Hippocampal formation (tissue), 2 donors: ENCODE data around the gene SLIT3.
A peak's percentile ranks its signal among the peaks of the same experiment; 100 is the strongest.

Source experiments
- DNase-seq, 2 donors: peaks; one replicate each; lab custom pipeline; 2025; lab: John Stamatoyannopoulos, UW

The SLIT3 gene

DNA sequence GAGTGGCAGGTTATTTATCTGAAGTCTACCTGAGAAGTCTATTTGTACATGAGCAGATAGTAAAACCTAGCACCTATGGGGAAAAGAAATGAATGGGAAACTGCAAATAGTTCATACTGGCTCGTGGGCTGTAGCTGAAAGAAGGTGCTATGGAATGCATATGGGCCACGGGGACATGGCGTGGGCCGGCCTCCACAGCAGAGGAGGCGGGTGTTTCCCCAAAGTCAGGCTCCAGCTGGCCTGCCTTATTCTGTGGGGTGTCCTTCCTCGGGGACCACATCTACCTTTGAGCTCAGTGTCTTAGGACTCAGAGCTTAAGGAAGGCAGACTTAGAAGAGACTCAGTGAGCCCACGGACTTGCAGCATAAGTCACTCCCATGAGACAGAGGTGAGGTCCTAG is 371.3 kb downstream of the SLIT3 start:
- DNase-seq, result no peak

DNA sequence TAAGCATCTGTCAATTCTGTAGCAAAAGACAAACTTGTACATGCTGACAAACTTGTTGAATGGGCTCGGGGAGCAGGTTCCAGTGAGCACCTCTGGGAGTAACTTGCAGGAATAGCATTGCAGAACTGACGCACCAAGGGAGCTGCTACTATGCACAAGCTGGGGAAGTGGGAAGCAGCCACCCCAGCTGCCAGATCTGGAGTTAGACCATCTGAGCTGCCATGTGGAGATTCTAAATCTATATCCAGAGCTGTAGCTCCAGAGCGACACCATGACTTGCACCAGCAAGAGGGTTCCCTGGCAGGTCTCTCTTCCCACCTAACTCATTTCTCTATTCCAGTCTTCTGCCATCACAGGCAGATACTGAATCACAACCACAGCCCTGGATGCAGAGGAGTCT is 375.8 kb downstream of the SLIT3 start:
- peak in 1 of 2 donors; percentile 24 for DNase-seq

DNA sequence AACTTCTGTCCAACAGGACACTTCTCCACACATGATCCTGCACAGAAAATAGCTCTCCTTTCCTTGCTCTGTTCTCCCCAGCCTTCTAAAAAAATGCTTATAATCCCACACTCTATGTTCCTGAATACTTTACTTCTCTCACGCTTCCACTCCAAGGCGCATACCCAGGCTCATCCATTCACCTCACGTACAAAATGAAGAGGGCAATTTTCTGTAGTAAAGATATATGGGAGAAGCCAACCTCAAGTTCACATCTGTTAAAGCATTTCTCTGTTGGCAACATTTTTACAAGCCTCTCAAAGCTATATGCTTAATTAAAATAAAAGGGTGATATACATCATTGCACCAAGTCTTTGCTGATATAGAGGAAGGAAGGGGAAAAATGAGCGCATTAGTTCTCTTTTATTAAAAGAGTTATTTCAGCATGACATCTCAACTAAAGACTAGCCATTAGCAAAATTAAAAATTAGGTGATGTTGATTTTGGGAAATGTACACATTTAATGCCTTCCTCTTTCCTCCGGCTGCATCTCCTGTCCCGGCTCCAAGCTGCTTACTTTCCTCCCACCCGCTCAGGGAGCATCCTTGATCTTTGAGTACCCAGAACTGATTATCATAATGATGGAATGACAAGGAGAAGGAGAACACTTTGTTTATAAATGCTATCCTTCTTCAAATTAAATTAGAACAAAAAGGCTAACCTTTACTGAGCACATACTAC is 379.6 kb downstream of the SLIT3 start:
- no peak for DNase-seq

DNA sequence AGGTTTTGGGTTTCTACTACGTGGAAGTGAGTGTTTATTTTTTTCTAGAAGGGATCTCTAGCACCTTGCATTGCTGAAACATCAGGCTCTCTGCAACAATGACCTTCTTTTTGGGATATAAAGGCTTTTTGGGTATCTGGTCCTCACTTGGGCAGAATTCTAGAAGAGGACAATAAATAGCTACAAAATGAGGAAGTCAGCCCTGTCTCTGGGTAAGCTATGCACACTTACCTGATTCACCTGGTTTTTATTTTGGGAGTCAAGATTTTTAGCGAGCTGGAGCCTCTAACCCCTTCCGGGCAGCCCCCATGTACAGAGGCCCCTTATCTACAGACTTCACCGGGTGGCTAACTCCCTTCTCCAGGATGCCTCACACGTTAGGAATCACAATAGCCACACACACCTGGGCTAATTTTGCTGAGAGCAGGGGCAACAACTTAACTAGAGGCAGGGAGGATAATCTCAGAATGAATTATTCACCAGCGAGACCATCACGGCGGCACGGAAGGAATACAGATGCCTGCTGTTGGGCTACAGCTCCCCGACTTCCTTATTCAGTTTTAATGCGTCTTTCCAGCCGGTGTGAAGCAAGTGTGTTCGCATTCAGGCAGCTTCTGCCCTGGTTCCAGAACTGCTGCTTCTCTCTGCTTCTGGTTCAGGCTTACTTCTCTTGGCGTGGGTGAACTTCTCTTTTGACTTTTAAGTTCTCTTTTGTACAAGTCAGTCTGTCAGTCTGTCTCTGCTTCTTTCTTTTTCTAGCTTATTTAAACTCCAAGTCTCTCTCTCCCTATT is 380.7 kb downstream of the SLIT3 start:
- peak in 1 of 2 donors; percentile 17 for DNase-seq

DNA sequence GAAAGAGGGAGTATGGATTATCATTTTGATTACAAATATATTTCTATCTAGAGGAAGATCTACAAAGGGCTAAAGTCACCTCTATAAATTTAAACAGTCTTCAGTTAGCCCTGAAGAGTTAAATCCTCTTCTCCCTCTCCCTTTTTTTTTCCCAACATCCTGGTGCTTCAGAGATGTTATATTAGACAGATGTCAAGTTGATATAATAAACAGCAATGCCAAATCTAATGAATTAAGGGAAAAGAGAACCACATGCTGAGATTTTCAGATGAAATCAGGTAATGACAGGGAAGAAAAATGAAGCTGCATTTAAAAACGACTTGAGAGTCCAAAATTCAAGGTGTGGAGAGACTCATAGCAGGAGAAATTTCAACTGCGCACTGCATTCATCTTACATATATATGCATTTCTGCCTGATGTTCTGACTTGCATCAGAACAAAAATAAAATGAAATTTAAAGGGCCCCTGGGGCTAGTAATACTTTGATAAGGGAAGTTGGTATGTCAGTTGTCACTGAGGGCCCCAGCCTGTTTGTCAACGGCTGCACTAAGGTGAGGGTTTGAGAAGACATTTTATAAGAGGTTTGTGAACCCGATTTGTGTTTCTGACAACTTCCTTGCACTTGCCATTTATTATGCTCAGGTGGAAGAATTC is 382.9 kb downstream of the SLIT3 start:
- no peak for DNase-seq

DNA sequence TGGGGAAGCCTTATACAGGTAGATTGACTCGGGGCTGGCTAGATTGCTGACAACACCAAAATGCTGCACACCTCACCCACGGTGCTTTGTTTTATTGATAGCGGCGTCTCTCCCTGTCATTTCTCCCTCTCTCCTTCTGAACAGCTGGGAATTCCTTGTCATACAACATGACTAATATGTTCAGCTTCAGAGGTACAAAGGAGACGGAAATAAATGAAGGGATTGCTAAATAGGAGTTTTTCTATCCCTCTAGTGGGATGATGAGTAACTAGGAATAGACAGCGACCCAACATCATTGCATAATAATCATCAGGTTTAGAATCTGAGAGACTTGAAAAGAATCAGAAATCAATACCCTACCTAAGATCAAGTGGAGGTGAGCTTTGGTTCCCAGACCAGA is 384.1 kb downstream of the SLIT3 start:
- DNase-seq, result no peak

DNA sequence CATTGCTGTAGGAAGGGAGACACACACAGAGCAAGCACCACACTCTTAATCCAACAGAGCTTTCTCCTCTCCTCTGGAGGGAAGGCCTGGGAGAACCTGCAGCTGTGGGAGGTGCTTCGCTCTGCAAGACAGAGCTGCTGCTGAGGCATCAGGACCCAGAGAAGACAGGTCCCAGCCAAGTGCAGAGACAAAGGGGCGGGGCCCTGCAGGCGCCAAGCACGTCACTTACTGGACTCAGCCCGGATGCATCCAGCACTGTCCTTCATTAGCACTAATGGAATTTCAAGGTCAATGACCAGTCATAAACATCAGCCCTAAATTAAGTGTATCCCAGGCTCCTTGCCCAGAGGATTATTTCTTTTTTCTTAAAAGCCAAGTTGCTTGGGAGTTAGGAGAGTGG is 384.7 kb downstream of the SLIT3 start:
- no peak for DNase-seq

DNA sequence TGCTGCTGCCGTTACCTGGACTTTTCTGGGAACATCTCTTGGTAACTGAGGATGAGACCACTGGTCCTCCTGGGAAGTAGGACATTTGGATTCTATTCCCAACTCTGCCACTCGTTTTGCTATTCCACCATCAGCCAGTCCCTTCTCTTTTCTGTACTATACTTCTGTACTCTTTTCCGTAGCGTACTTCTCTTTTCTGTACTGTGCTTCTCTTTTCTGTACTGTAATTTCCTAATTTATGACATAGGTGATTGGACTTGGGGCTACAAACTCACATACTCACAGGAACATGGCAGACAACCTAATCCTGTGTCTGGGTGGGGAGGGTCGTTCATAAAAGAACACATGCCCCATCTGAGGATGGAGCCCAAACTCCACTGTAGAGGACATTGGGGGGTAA is 386.4 kb downstream of the SLIT3 start:
- no peak for DNase-seq

DNA sequence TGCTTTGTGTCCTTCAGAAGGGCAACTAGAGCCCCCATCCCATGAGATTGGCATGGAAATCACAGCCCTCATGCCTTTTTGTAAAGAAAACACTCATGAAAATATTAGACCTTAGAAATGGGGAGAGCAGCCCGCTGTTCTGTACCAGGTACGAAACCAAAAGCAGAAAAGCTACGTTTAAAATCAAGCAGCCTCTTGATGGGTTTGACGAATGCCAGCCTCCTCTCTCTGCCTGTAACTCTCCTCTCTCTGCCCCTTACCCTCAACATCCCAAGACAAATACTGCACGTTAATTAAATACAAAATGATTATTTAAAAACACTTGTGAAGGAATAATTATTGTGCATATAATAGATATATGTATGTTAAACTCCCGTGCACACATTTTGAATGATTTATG is 390.1 kb downstream of the SLIT3 start:
- DNase-seq, result no peak

DNA sequence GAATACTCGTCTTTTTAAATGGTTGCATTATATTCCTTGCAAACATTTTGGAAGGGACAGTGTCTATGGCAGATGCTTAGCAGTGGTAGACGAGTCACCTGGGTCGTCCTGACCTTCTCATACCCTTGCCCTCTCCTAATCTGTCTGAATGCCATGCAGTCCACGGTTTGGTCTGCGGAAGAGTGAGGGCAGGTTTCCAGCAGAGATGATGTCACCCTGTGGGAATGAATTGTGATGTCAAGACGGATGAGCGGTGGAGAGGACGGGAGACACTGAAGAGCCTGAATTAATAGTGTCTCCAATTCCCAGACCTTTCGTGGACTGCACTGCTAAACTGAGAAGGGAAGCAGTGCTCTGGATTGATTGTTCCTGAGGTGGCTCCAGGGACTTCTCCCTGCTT is 392.7 kb downstream of the SLIT3 start:
- DNase-seq, result no peak

DNA sequence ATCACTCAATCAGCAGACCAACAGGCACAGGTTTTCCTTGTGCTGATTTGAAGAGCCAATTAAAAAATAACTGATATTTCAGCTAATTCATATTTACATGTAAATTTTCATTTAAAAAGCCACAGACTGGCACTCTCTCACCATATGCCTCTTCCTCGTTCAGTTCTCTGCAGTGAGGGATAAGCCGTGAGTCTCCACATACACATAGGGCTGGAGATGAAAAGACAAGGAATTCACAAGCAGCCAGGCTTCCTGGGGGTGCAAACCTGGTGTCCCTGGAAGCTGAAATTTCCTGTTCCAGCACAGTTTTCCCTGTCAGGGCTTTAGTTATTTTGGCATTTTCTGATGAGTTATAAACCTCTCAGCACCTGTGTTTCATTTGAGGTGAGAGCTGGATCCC is 397.9 kb downstream of the SLIT3 start:
- no peak for DNase-seq

DNA sequence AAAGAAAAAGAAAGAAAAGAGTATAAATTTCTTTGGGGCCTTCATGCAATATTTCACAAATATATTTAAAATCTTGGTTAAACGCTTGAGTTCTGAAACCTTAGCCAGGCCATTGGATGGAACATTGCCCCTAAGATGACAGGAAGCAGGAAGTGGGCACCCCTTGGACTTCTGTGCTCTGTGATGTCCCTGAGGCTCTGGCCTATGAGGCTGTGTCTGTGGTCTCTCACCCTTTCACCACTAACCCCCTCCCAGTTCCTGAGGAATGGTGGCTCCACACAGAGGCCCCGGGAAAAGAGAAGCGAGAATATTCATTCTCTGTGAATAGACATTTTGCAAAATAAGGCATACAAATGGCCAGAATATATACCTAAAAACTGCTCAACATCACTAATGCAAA is 401.3 kb downstream of the SLIT3 start:
- DNase-seq, result no peak

DNA sequence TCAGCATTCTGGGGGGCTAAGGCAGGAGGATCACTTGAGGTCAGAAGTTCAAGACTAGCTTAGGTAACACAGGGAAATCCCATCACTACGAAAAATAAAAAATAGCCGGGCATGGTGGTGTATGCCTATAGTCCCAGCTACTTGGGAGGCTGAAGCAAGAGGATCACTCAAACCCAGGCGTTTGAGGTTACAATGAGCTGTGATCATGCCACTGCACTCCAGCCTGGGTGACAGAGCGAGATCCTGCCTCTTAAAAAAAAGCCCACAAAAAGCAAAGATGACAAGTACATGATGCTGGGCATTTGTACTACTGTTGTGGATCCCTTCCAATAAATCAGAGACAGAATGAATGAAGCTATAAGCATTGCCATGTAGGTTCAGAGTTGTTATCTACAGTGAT is 401.7 kb downstream of the SLIT3 start:
- no peak for DNase-seq

DNA sequence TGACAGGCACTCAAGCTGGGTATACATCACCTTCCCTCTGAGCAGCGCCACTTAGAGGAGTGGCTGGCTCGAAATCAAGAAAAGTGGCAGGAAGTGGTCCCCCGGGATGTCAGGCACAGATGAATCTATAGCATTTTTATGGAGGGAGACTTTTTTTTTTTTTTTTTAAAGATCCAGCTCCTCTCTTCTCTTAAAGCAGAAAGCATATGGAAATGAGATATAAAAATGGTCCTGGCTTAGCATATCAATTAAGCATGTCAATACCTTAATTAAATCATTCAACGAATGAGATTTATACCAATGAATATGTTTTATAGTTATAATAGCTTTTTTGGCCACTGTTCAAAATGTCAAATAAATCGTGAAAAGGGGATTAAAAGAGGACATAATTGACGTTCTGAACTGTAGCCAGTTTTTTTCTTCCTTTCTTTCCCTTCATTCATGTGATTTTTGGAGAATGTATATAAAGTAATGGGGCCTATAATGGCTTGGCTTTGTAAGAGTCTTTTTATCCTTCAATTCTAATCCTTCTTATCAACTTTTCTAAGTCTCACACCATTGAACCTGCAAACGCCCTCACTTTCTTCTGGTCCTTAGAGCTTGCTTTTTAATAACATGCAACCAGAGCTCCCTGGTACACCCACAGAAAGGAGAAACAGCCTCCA is 402.6 kb downstream of the SLIT3 start:
- no peak for DNase-seq

DNA sequence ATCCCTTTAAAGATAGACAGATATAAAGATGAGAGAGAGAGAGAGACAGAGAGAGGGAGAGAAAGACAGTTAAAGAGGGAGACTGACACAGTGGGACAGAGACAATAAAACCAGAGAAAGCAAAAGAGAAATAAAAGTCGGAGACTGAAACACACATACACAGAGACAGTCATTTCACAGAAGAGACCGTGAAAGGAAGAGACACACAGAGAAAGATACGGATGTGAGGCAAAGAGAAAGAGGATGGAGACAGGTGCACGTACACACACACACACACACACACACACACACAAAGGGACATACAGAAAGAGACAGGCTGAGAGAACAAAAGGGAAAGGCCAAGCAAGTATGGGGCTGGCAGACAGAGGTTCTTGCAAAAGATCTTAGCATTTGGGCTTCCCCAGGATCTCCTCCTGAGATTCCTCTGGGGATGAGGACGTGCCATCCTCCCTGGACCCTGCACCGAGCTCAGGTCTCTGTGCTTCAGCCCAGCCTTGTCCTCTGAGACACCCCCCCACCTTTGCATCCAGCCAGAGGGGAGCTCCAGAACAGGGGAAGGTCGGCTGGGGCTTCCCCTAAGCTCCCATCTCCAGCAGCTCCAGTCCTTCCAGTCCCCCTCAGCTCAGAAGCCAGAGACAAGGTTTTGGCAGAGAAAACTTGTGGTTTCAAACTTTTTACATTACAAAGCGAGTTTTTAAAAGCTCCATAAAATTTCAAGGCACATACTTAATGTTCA is 403.4 kb downstream of the SLIT3 start:
- no peak for DNase-seq

DNA sequence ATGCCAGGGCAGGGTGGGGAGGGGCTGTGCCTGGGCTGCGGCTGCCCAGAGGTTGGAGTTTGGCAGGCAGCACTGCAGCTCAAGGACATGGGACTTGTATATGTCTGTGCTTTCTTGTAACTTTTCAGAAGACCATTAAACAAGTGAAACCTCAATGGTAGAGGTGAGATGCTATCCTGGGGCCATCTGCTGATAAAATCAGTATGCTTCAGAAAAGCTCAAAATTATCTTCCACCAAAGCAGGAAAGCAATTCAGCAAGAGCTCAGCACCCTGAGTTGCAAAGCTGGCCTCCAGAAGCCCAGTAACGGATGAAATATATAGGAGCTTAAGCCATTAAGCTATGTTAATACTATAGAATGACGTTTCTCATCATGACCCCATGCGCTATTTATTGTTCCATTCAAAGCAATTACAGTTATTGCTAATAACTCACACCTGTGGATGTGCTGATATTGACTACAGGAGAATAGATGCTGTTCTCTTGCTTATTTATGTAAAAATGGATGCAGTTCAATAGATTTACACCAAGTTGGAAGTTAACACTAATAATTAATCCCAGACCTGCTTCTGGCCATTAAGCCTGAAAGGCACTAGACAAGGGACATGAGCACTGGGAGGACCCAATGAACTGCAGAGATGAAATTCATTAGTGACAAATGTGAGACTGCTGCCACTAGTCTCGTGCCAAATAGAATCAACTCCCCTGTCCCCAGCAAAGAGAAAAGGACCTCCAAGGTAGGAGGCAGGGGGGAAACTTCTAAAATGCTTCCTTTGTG is 405.5 kb downstream of the SLIT3 start:
- no peak for DNase-seq

DNA sequence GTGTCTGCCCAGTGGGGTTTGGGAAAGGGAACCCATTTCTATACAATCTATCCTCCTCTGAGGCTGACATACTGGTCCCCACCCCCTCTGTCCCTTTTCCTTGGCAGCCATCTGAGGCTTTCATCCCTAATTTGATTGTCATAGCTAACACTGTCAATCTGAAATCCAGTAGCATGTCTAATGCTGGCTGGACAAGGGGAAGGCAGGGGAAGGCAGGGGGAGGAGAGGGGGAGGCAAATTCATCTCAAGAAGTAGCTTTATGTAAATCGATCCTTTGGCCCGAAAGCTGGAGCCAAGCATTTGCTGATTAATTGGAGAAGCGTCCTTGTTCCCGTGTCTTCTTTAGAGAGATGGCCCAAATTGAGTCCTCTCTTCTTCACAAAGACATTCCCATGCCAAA is 407.7 kb downstream of the SLIT3 start:
- no peak for DNase-seq

DNA sequence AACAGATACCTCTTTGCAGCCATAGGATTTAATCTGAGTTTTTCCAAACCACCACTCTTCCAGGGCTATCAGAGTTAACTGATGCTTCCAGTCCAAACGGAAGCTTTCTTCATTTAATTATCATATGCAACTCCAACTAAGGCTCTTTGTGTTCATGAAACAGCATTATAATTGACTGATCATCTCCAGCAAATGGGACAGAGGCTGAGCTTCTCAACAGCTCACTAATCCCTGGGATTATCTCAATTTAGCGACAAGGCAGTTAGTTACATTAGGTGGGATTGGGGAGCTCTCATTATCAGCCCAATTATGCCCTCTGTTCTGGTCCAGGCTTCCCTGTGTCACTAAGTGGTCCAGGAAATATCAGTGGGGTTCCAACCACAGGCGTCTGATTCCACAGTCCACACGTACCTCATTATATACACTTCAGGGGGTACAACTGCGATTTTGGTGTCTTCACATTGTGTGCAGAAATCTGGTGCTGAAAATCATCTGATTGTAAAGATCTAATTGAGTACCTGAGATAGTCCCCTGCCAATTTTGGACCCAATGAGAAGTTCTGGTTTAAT is 408.2 kb downstream of the SLIT3 start:
- no peak for DNase-seq

DNA sequence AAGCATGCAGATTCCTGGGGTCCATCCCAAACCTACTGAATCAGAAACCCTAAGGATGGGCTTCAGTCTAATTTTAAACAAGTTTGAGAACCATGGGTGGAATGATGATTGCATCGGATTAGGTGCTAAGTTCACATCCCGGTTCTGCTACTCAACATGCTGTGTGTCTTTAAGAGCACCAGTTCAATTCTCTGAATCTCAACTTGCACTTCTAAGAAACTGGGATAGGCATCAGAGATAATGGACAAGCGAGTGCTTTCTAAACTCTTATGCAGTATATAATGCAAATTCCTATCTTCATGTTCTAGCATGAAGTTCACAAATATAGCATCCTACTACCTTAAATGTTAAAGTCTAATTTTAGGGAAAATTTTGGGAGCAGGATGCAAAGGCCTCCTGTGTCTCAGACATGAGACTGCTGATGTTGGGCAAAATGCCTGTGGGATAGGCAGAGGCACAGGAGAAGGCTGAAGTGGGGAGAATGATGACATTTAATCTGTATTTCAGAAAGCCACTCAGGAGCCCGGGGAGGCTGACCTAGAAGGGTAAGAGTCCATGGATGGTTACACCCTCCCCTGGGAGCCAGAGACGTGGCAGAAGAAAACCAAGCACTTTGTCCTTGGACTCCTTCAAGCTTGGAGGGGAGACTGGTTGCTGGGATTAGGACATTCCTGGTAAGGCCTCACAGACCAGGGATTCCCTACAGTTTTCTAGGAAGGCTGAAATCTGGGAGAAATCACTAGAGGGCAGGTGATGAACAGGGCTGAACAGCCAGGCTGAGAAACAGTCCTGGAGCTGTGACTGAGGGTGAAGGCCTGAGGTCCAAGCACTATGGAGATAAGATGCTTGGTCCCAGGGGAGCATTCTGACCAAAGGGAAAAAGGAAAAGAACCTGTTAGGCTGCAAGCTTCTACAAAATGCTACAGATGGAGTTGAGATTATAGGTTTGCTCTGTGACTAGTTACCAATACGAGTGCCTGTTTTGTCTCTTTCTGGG is 409.8 kb downstream of the SLIT3 start:
- DNase-seq, result no peak
